IMR-90 (cell line): ENCODE measurements around the gene MALAT1.

ENCODE experiments used
- TF ChIP-seq, protein P1 (sequence below): conservative IDR thresholded peaks from 2 replicates; pipeline ENCODE4 v1.5.1; 2012; ENCODE audit warnings: mild to moderate bottlenecking, low read depth, low read length, improper control_type of control experiment
- TF ChIP-seq, protein P2 (sequence below): fragments of 150-350 bp; IDR thresholded peaks from 2 replicates; pipeline ENCODE4 v1.6.1; 2017; ENCODE audit warnings: mild to moderate bottlenecking, antibody characterized with exemption, low read length, low read depth

DNA sequence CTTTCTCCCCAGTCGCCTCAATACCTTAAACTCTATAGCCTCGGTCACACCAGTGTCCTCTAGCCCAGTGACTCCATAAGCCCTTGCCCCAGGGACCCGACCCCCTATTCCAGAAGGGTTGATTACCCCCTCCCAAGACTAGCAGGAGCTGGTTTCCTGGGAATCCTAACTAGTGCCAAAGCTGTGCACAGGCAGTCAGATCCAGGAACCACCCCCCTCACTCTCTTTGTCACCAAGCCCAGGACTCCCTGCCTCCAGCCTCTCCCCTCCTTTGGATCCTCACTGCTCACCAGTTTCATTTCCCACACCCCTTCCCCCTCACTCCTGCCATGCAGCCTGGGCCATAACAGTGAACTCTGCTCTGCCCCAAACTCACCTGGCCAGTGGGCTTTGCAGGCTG is 49.5 kb downstream of the MALAT1 start:
- TF ChIP-seq, protein P1, sequence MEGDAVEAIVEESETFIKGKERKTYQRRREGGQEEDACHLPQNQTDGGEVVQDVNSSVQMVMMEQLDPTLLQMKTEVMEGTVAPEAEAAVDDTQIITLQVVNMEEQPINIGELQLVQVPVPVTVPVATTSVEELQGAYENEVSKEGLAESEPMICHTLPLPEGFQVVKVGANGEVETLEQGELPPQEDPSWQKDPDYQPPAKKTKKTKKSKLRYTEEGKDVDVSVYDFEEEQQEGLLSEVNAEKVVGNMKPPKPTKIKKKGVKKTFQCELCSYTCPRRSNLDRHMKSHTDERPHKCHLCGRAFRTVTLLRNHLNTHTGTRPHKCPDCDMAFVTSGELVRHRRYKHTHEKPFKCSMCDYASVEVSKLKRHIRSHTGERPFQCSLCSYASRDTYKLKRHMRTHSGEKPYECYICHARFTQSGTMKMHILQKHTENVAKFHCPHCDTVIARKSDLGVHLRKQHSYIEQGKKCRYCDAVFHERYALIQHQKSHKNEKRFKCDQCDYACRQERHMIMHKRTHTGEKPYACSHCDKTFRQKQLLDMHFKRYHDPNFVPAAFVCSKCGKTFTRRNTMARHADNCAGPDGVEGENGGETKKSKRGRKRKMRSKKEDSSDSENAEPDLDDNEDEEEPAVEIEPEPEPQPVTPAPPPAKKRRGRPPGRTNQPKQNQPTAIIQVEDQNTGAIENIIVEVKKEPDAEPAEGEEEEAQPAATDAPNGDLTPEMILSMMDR: no peak
- TF ChIP-seq, protein P2, sequence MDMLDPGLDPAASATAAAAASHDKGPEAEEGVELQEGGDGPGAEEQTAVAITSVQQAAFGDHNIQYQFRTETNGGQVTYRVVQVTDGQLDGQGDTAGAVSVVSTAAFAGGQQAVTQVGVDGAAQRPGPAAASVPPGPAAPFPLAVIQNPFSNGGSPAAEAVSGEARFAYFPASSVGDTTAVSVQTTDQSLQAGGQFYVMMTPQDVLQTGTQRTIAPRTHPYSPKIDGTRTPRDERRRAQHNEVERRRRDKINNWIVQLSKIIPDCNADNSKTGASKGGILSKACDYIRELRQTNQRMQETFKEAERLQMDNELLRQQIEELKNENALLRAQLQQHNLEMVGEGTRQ: no peak
